HepG2 (cell line): ENCODE measurements around the gene AXIN1. TPM values are rescaled to one million over a fixed set of nuclear protein-coding genes. Genes with fewer than 3 reads are reported as not detected.
A peak's percentile ranks its signal among the peaks of the same experiment; 100 is the strongest.

Experiments used
- ATF5 ChIP-seq: sonication (generic); formaldehyde crosslinking; IDR thresholded peaks from 2 replicates; pipeline ENCODE4 v1.4.0; 2020; ENCODE audit warnings: mild to moderate bottlenecking, low read depth, missing genetic modification reagents
- BRF2 ChIP-seq: sonication (generic); formaldehyde crosslinking; IDR thresholded peaks from 2 replicates; pipeline ENCODE4 v1.8.1; 2022; ENCODE audit warnings: mild to moderate bottlenecking, missing genetic modification reagents
- CBFB ChIP-seq: sonication (generic); formaldehyde crosslinking; IDR thresholded peaks from 2 replicates; pipeline ENCODE4 v1.4.0; 2020; ENCODE audit warnings: missing genetic modification reagents
- CCDC6 ChIP-seq: sonication (generic); formaldehyde crosslinking; IDR thresholded peaks from 2 replicates; pipeline ENCODE4 v1.8.1; 2022; ENCODE audit warnings: mild to moderate bottlenecking, missing genetic modification reagents, moderate library complexity
- CHD4 ChIP-seq: fragments of 200-600 bp; sonication (generic); IDR thresholded peaks from 2 replicates; pipeline ENCODE4 v1.7.0; 2017; ENCODE audit warnings: mild to moderate bottlenecking, low read length, borderline replicate concordance
- REPIN1 ChIP-seq: sonication (generic); formaldehyde crosslinking; IDR thresholded peaks from 2 replicates; pipeline ENCODE4 v1.8.0; 2022; ENCODE audit warnings: missing genetic modification reagents, low read depth, mild to moderate bottlenecking, borderline replicate concordance
- SIN3A ChIP-seq: IDR thresholded peaks from 2 replicates; pipeline ENCODE4 v1.6.1; 2011; ENCODE audit warnings: low read depth, mild to moderate bottlenecking, control low read depth, low read length, borderline replicate concordance
- SPEN ChIP-seq: sonication (generic); formaldehyde crosslinking; IDR thresholded peaks from 2 replicates; pipeline ENCODE4 v1.5.1; 2020; ENCODE audit warnings: low read depth, mild to moderate bottlenecking, missing genetic modification reagents
- TERF1 ChIP-seq: sonication (generic); formaldehyde crosslinking; IDR thresholded peaks from 2 replicates; pipeline ENCODE4 v1.8.0; 2022; ENCODE audit warnings: mild to moderate bottlenecking, missing genetic modification reagents, moderate library complexity
- ZBTB26 ChIP-seq: IDR thresholded peaks from 2 replicates; pipeline ENCODE4 v1.6.1; 2016; ENCODE audit warnings: missing compliant biosample characterization, missing genetic modification reagents, borderline replicate concordance
- ZNF281 ChIP-seq: sonication (generic); formaldehyde crosslinking; IDR thresholded peaks from 2 replicates; pipeline ENCODE4 v1.4.0; 2020; ENCODE audit warnings: missing genetic modification reagents, borderline replicate concordance
- ZNF335 ChIP-seq: sonication (generic); formaldehyde crosslinking; IDR thresholded peaks from 2 replicates; pipeline ENCODE4 v1.4.0; 2020; ENCODE audit warnings: missing genetic modification reagents
- ZNF510 ChIP-seq: sonication (generic); formaldehyde crosslinking; IDR thresholded peaks from 2 replicates; pipeline ENCODE4 v1.4.0; 2020; ENCODE audit warnings: low read depth, mild to moderate bottlenecking, missing genetic modification reagents
- ZNF710 ChIP-seq: sonication (generic); formaldehyde crosslinking; IDR thresholded peaks from 2 replicates; pipeline ENCODE4 v1.5.0; 2020; ENCODE audit warnings: mild to moderate bottlenecking, missing genetic modification reagents, borderline replicate concordance
- ZNF83 ChIP-seq: sonication (generic); formaldehyde crosslinking; IDR thresholded peaks from 2 replicates; pipeline ENCODE4 v1.4.0; 2020; ENCODE audit warnings: missing genetic modification reagents, mild to moderate bottlenecking, borderline replicate concordance
- ZSCAN25 ChIP-seq: sonication (generic); formaldehyde crosslinking; IDR thresholded peaks from 2 replicates; pipeline ENCODE4 v1.8.0; 2022; ENCODE audit warnings: mild to moderate bottlenecking, missing genetic modification reagents
- polyA plus RNA-seq, 8 experiments: library from polyadenylated mRNA; depleted of rRNA in 3 of 8; stranded (reverse) in 7 of 8; unstranded in 1 of 8; fragments of >200 nt; fragmentation: Illumina TruSeq in 4 of 8; extraction: Trizol in 4 of 8; gene quantifications; 2 replicates each; pipeline versions ENCODE4 v1.2.1 to v1.2.3, GENCODE V29; 2011 to 2016; ENCODE audit warnings: low read depth in 4 of 8, missing spikeins in 1 of 8, mixed read lengths in 1 of 8; ENCODE audit not compliant: insufficient read depth in 1 of 8
- total RNA-seq, 5 experiments: library from RNA; depleted of rRNA; stranded (reverse); fragments of >200 nt; fragmentation: Illumina TruSeq; extraction: Trizol; gene quantifications; 2 replicates each; pipeline ENCODE4 v1.2.3, GENCODE V29; 2016; ENCODE audit warnings: low read depth in 1 of 5

Gene AXIN1
- total and polyA plus RNA-seq, 2 of the 13 experiments (the other 11 are each of a cell fraction or from before 2014, with no cell fraction given) = 24.0 to 26.0 TPM

- TF ChIP-seq ZNF281 (CRISPR knock-in tag) = peak; percentile 50; the same call in 1 of the 2 replicates
- TF ChIP-seq CCDC6 (CRISPR knock-in tag) = peak; percentile 36; the same call in 1 of the 2 replicates
- peak; percentile 63; the same call in 1 of the 2 replicates for TF ChIP-seq ZSCAN25 (CRISPR knock-in tag)
- TF ChIP-seq BRF2 (CRISPR knock-in tag) = peak; percentile 64; the same call in 1 of the 2 replicates
- TF ChIP-seq SPEN = peak; percentile 61; the same call in 1 of the 2 replicates
- TF ChIP-seq ZNF83 = no peak
- TF ChIP-seq TERF1 = no peak
- no peak for TF ChIP-seq ATF5 (CRISPR knock-in tag)
- TF ChIP-seq ZNF335 (CRISPR knock-in tag) = no peak
- peak; percentile 55; the same call in 1 of the 2 replicates for TF ChIP-seq ZNF710 (CRISPR knock-in tag)
- peak; percentile 62; the same call in 1 of the 2 replicates for TF ChIP-seq REPIN1 (CRISPR knock-in tag)
- TF ChIP-seq ZNF510 (CRISPR knock-in tag) = no peak
- peak; percentile 82; the same call in 1 of the 2 replicates for TF ChIP-seq CBFB
- peak; percentile 38; the same call in 1 of the 2 replicates for TF ChIP-seq ZBTB26
- peak; percentile 35; the same call in 1 of the 2 replicates for TF ChIP-seq SIN3A
- TF ChIP-seq CHD4 = no peak
Observed at GRCh38 chr16:401468-402348, 49.2 kb upstream of the AXIN1 start, which contains the start of gene DECR2 (continued).
